ENCODE data around the gene AP1G2. TPM values are rescaled to one million over a fixed set of nuclear protein-coding genes. Genes with fewer than 3 reads are reported as not detected.
A peak's percentile ranks its signal among the peaks of the same experiment; 100 is the strongest.

AP1G2 gene
- total RNA-seq, 2 donors from 2014 or later = 193 to 370 TPM

GRCh38 chr14:23565626-23566025, 2.0 kb downstream of the AP1G2 start:
- Mint-ChIP-seq H3K36me3 (peaks cover 8% of the 10 kb centered on the region in 2 donors), H3K9me3 (no peaks in the 10 kb centered on the region), H3K27ac (peak overlapping the region in 1 of 2 donors; percentile 62)
- ATAC-seq = no peak
- no peak for DNase-seq (ENCODE audit: low spot score in 2 of 2)

GRCh38 chr14:23564876-23565275, 2.7 kb downstream of the AP1G2 start:
- H3K27ac Mint-ChIP-seq = peak overlapping the region in 1 of 2 donors; percentile 62
- H3K9me3 Mint-ChIP-seq = no peaks in the 10 kb centered on the region
- ATAC-seq (no peak), DNase-seq (ENCODE audit: low spot score in 2 of 2) (no peak)
- H3K36me3 Mint-ChIP-seq = peaks cover 8 to 14% of the 10 kb centered on the region in 2 donors

GRCh38 chr14:23564181-23564812, 3.3 kb downstream of the AP1G2 start:
- ATAC-seq (no peak), DNase-seq (ENCODE audit: low spot score in 2 of 2) (no peak)
- H3K9me3 Mint-ChIP-seq = no peaks in the 10 kb centered on the region
- peaks cover 8 to 14% of the 10 kb centered on the region in 2 donors for H3K36me3 Mint-ChIP-seq
- H3K27ac Mint-ChIP-seq = peak overlapping the region; percentile 62 to 72

- peaks cover 8 to 14% of the 10 kb centered on the region in 2 donors for H3K36me3 Mint-ChIP-seq
- DNase-seq (ENCODE audit: low spot score in 2 of 2) (no peak), ATAC-seq (no peak)
- no peaks in the 10 kb centered on the region for H3K9me3 Mint-ChIP-seq
- H3K27ac Mint-ChIP-seq = peak overlapping the region in 1 of 2 donors; percentile 72
Measured at GRCh38 chr14:23563473-23564180, 4.0 kb downstream of the AP1G2 start.

DNA sequence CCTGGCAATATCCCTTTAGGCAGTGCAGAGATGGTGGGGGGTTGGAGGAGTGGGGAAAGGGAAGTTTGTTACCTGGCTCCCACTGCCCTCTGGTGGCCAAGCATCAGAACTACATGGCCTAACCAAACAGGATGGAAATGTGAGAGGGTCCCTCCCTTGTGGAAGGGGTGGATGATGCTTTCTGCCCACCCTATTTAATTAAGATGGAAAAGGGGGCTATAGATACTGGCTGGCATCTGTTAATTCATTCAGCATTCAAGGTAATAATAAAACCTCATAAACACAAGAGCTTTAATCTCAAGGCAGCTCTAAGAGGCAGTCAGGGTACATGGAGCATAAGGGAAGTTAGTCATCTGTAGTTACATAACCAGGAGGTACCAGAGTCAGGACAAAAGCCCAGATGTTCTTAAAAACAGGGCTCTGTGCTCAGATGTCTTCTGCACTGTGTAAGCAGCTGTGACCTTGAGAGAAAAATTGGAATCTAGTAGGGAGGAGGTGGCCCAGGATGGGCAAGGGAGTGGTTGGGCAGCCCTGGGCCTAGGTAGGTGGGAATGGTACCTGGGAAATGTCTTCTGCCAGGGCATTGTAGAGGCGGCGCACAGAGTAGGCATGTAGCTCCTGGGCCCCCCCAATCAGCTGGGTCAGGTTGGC, 4.6 kb downstream of the AP1G2 start:
- Mint-ChIP-seq H3K36me3 (peaks cover 8 to 14% of the 10 kb centered on the region in 2 donors), H3K9me3 (no peaks in the 10 kb centered on the region), H3K27ac (no peak overlapping the region)
- no peak for DNase-seq (ENCODE audit: low spot score in 2 of 2)
- ATAC-seq = no peak

GRCh38 chr14:23561873-23562821, 5.4 kb downstream of the AP1G2 start:
- peaks cover 2 to 20% of the 10 kb centered on the region in 2 donors for H3K36me3 Mint-ChIP-seq

DNA sequence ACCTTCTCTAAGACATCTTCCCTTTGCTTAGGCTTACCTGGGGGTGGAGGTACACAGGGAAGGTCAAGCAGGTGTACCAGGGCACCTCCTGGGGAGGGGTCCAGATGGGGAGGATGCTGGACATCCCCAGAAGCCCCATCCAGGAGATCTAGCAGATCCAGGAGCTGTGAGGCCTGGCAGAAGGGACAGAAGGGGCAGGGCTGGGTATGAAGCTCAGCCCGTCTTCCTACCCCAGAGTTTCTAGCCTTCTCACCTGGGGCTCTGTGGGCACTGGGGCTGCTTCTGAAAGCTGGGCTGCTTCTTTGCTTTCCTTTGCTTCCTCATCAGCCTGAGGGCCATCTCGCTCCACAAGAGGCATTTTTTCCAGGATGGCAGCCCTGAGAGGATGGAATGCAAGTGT, 6.3 kb downstream of the AP1G2 start:
- peak overlapping the region; percentile 79 to 97 for H3K27ac Mint-ChIP-seq
- peaks cover 0 to 23% of the 10 kb centered on the region in 2 donors for H3K36me3 Mint-ChIP-seq

More at GRCh38 chr14:23561873-23562821, 5.4 kb downstream of the AP1G2 start:
- no peak for DNase-seq (ENCODE audit: low spot score in 2 of 2)
- H3K9me3 Mint-ChIP-seq = no peaks in the 10 kb centered on the region
- peak overlapping the region; percentile 60 to 97 for H3K27ac Mint-ChIP-seq
- ATAC-seq = no peak

GRCh38 chr14:23559926-23560520, 7.6 kb downstream of the AP1G2 start:
- H3K27ac Mint-ChIP-seq = peak overlapping the region; percentile 86 to 97
- H3K36me3 Mint-ChIP-seq = peaks cover 0 to 26% of the 10 kb centered on the region in 2 donors
- DNase-seq (ENCODE audit: low spot score in 2 of 2) (no peak), ATAC-seq (peak in 1 of 2 donors; percentile 11)
- no peaks in the 10 kb centered on the region for H3K9me3 Mint-ChIP-seq

More for the DNA sequence above, 6.3 kb downstream of the AP1G2 start:
- DNase-seq (ENCODE audit: low spot score in 2 of 2) (no peak), ATAC-seq (no peak)
- no peaks in the 10 kb centered on the region for H3K9me3 Mint-ChIP-seq

GRCh38 chr14:23559010-23559925, 8.3 kb downstream of the AP1G2 start:
- no peak for ATAC-seq
- DNase-seq (ENCODE audit: low spot score in 2 of 2) = peak in 1 of 2 donors; percentile 78
- Mint-ChIP-seq H3K36me3 (peaks cover 0 to 20% of the 10 kb centered on the region in 2 donors), H3K27ac (peak overlapping the region; percentile 44 to 97), H3K9me3 (no peaks in the 10 kb centered on the region)

DNA sequence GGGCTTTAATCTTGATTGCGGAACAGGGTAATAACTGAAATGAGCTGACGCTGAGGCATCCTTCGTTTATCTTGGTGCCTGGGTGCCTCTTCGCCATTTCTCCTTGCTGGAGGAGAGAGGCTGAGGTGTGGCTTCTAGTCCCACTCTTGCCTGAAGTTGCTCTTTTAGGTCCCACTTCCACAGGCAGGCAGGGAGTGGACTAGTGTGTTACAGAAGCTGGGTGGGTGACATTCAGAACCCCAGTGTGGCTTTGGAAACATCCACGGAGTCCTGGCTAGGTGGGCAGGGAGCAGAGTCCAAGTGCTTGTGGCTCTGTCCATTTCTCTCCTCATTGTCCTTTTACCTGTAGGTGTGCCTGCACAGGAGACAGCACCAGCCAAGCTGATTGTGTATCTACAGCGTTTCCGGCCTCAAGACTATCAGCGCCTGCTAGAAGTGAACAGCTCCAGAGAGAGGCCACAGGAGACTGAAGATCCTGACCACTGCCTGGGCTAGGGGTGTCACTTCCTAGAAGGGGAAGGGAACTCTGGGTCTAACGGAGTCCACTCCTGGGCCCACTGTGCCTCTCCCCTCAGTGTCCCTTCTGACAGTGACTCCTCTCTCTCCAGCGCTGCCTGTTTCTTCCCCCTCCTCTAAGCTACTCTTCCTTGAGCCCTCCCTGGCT, 9.1 kb downstream of the AP1G2 start:
- Mint-ChIP-seq H3K36me3 (peaks cover 0 to 20% of the 10 kb centered on the region in 2 donors), H3K27ac (peak overlapping the region; percentile 55 to 97), H3K9me3 (no peaks in the 10 kb centered on the region)
- DNase-seq (ENCODE audit: low spot score in 2 of 2) (no peak), ATAC-seq (no peak)

DNA sequence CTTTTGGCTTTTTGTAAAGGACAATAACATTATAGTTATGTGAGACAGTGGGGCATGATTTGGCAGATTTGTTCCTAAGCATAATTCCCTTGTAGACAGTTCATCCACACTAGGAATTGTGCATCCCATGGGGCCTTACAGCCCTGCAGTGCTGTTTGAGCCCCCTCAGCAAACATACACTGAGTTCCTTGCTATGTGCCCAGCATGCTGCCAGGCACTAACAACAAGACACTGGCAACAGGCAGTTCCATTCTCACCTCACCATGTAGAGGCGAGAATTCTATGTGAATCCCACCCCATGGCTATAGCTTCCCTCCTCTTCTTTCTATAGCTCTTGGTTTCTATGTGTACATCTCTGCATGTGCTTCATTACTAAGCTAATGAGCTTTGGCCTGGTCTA, 9.6 kb downstream of the AP1G2 start:
- DNase-seq (ENCODE audit: low spot score in 2 of 2) (no peak), ATAC-seq (no peak)
- H3K27ac Mint-ChIP-seq = peak overlapping the region; percentile 81 to 97
- H3K9me3 Mint-ChIP-seq = no peaks in the 10 kb centered on the region
- peaks cover 0 to 20% of the 10 kb centered on the region in 2 donors for H3K36me3 Mint-ChIP-seq

GRCh38 chr14:23557521-23557920, 10.1 kb downstream of the AP1G2 start:
- DNase-seq (ENCODE audit: low spot score in 2 of 2) (no peak), ATAC-seq (no peak)
- Mint-ChIP-seq H3K27ac (peak overlapping the region; percentile 81 to 97), H3K9me3 (no peaks in the 10 kb centered on the region), H3K36me3 (peaks cover 0 to 20% of the 10 kb centered on the region in 2 donors)

GRCh38 chr14:23556700-23557440, 10.7 kb downstream of the AP1G2 start:
- H3K9me3 Mint-ChIP-seq = no peaks in the 10 kb centered on the region
- no peak for ATAC-seq
- peaks cover 0 to 20% of the 10 kb centered on the region in 2 donors for H3K36me3 Mint-ChIP-seq
- H3K27ac Mint-ChIP-seq = peak overlapping the region; percentile 97 to 99
- no peak for DNase-seq (ENCODE audit: low spot score in 2 of 2)

Data from activated naive CD4-positive, alpha-beta T cell treated with anti-CD3 and anti-CD28 coated beads, Interleukin-2, amount 50 U/mL, for 72 hours (primary cell).